Testis (tissue), 2 donors: Measurements from ENCODE around the gene LHFPL3.

Source experiments
- POLR2A ChIP-seq: fragments of 450-650 bp; IDR thresholded peaks from one replicate; pipeline ENCODE4 v1.6.1; 2017; ENCODE audit warnings: antibody characterized with exemption, mild to moderate bottlenecking, moderate library complexity
- TF ChIP-seq, protein P1 (sequence below), 3 experiments: fragments of 450-650 bp in 2 of 3; fragments of 200-600 bp in 1 of 3; sonication (generic) in 1 of 3; IDR thresholded peaks; one replicate each; pipeline ENCODE4 v1.5.1; 2016 to 2019; ENCODE audit warnings: antibody characterized with exemption in 3 of 3, mild to moderate bottlenecking in 2 of 3, moderate library complexity in 1 of 3

- TF ChIP-seq, protein P1, sequence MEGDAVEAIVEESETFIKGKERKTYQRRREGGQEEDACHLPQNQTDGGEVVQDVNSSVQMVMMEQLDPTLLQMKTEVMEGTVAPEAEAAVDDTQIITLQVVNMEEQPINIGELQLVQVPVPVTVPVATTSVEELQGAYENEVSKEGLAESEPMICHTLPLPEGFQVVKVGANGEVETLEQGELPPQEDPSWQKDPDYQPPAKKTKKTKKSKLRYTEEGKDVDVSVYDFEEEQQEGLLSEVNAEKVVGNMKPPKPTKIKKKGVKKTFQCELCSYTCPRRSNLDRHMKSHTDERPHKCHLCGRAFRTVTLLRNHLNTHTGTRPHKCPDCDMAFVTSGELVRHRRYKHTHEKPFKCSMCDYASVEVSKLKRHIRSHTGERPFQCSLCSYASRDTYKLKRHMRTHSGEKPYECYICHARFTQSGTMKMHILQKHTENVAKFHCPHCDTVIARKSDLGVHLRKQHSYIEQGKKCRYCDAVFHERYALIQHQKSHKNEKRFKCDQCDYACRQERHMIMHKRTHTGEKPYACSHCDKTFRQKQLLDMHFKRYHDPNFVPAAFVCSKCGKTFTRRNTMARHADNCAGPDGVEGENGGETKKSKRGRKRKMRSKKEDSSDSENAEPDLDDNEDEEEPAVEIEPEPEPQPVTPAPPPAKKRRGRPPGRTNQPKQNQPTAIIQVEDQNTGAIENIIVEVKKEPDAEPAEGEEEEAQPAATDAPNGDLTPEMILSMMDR (IDR thresholded peaks at IDR 0.05): no peak
- TF ChIP-seq POLR2A: no peak
Measured at GRCh38 chr7:104317948-104318629, 10.3 kb upstream of the LHFPL3 start.
